ENCODE results near the gene ARHGAP15.

GRCh38 chr2:143390171-143390570, 261.0 kb downstream of the ARHGAP15 start:
- TF ChIP-seq CTCF (IDR thresholded peaks at IDR 0.05) (no peak), POLR2A (IDR thresholded peaks at IDR 0.05) (no peak), POLR2AphosphoS5 (IDR thresholded peaks at IDR 0.05) (no peak)
